Fibroblast of skin of left biceps (primary cell): Measurements from ENCODE around the gene TMPRSS9.
"Not testable (repeated sequence)": the region's sequence is repeated elsewhere in the genome, so short reads cannot be mapped to it uniquely, and the experiment has no call there.

Experiments used
- DNase-seq, 2 experiments: peaks; one replicate each; pipeline ENCODE4 v3.0.0-alpha.2; 2013; ENCODE audit warnings: low read depth in 2 of 2

Gene TMPRSS9

DNA sequence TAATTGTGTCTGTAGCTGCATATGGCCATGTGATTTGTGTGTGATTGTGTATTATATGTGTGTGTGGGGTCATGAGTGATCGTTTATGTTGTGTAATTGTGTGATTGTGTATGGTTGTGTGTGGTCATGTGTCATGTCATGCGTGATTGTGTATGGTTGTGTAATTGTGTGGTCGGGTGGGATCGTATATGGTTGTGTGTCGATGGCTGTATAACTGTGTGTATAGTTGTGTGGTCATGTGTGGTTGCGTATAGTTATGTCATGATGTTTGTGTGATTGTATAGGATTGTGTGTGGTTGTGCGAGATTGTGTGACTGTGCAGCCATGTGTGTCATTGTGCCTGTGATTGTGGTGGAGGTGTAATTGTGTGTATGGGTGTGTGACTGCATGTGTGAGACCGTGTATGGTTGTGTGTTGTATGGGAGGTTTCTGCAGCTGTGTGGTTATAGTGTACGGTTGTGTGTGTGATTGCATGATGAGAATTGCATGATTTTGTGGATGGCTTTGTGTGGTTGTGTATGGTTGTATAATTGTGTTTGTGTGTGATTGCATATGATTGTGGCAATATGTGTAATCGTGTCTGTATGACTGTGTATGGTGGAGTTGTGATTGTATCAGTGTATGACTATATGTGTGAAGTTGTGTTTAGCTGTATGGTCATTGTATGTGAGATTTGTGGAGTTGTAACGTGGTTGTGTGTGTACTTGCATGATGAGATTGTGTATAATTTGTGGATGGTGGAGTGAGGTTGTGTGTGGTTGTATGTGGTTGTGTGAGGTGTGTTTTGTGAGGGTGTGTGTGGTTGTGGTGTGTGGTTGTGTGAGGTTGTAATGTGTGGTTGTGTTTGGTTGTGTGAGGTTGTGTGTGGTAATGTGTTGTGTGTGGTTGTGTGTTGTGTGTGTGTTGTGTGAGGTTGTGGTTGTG lies 2.2 kb downstream of the TMPRSS9 start:
- DNase-seq = no peak

DNA sequence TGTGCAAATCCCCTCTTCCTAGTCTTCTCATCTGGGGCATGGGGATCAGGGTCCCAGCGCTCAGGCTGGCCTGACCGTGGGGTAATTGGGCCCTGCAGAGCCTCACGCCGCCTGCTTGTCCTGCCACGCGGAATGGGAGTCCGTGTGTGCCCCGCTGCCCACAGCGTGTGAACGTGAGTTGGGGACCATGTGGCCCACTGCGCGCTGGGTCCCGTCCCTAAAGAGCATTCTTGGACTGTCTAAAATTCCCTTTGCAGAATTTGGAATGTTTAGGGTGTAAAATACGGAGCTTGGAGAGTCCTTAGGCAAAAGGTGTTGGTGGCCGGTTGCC lies 2.9 kb downstream of the TMPRSS9 start:
- no peak for DNase-seq

DNA sequence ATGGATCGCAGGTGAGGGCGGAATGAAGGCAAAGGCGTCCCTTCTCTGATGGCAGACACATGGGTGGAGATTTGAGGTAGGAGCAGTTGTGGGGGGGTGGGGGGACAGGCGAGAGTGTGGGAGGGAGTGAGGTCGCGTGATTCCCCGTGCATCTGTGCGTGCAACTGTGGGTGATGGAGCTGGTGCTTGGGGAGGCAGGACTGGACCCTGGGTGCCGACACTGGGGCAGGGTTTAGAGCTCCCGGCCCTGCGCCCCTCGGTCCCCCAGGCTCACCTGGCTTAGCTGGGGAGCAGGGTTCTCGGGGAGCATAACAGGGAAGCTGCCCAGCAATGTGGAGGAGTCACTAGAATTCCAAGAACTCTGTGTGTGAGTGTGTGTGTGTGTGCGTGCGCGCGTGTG lies 3.4 kb downstream of the TMPRSS9 start:
- no peak for DNase-seq

DNA sequence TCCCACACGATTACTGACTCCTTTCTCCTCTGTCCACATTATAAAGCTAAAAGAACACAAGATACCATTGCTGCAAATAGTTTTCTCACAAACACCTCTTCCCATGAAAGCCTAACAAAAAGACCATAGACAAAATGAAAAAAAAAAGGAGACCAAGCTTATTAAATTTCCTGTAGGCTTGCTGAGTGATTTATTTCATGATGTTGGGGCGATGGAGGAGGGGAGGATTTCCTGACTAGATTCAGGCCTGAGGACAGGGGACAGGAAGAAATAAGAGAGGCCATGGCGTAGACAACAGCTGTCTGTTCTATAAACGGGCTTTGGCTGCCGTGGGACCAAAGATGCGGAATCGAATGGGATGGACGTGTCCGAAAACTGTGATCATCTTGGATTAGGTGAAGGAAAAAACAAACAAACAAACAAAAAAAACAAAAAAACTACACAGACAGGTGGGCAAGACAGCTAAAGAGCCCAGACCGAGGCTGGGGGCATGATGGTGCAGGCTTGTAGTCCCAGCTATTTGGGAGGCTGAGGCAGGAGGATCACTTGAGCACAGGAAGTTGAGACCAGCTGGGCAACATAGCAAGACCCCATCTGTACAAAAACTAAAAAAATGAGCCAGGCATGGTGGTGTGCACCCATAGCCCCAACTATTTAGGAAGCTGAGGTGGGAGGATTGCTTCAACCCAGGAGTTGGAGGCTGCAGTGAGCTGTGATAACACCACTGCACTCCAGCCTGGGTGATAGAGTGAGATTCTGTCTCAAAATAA lies 5.3 kb downstream of the TMPRSS9 start:
- DNase-seq = no peak

DNA sequence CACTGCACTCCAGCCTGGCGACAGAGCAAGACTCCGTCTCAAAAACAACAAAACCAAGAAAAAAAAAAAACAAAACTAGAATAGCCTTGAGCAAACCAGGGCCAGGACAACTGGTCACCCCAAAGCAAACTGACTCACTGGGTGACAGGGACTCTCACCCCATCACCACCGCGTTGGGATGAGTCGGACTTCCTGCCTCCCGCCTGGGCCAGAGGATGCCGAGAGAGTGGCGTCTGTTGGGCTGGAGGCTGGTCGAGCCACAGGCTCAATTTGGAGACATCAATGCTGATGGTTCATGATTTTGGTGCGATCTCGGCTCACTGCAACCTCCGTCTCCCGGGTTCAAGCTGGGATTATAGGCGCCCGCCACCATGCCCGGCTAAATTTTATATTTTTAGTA lies 11.6 kb downstream of the TMPRSS9 start:
- DNase-seq = no peak

DNA sequence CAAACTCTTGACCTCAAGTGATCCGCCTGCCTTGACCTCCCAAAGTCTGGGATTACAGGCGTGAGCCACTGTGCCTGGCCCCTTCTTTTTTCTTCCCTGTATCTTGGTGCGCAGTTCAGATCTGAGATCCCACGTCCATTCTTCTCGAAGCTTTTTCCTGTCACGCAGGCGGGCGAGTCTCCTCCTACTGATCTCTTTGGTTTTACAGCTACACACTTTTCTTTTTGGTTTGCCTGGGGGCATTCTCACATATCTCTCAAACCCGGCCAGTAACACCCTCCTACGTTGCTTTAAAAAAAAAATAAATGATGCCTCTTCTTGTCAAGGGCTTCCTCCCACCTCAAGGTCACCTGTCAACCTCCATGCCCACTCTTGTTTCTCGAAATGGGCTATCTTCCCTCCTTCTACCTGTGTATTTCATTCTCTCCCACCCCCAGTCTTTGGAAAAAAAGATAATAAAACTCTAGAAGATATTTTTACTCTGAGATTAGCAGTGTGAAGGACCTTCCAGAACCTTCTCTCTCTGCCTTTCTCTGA lies 12.1 kb downstream of the TMPRSS9 start:
- DNase-seq = no peak

DNA sequence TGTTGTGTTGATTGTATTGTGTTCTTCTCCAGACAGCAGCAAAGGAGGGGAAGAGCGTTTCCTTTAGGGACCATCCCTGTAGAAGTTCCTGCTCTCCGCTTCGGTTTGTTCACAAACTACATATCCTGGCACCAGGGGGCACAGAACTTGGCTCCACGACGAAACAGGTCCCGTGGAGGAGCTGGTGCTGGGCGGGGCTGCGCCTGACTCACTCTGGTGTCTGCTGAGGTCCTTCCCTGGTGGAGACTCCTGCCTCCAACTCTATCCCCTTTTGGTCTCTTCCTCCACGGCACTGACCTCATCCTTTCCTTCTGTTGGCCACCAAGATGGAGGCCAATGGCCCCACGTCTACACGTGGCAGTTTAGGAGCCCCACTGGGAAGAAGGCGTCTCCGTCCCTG lies 14.7 kb downstream of the TMPRSS9 start:
- DNase-seq = no peak

DNA sequence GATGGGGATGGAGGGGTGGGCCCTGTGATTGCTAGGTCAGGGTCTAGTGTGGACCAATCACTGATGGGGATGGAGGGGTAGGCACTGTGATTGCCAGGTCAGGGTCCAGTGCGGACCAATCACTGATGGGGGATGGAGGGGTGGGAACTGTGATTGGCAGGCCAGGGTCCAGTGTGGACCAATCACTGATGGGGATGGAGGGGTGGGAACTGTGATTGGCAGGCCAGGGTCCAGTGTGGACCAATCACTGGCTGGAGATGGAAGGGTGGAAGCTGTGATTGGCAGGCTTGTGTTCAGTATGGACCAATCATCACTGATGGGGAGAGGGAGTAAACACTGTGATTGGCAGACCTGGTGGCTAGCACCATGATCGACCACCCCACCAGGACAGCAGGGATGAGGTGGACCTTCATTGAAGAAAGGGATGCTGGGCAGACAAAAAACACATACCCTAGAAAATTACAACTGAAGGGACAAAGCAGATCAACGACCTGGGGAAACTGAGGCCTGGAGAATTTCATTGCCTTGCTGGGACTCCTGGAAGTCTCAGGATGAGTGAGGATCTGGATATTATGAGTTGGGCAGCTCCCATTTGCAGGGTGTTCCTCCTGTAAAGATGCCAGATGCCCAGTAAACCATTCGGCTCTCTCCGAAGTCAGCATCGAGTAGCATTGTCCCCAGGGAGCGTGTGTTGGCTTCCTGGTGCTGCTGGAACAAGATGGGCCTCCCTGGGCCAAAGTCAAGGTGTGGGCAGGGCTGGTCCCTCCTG lies 15.5 kb downstream of the TMPRSS9 start:
- no peak for DNase-seq

DNA sequence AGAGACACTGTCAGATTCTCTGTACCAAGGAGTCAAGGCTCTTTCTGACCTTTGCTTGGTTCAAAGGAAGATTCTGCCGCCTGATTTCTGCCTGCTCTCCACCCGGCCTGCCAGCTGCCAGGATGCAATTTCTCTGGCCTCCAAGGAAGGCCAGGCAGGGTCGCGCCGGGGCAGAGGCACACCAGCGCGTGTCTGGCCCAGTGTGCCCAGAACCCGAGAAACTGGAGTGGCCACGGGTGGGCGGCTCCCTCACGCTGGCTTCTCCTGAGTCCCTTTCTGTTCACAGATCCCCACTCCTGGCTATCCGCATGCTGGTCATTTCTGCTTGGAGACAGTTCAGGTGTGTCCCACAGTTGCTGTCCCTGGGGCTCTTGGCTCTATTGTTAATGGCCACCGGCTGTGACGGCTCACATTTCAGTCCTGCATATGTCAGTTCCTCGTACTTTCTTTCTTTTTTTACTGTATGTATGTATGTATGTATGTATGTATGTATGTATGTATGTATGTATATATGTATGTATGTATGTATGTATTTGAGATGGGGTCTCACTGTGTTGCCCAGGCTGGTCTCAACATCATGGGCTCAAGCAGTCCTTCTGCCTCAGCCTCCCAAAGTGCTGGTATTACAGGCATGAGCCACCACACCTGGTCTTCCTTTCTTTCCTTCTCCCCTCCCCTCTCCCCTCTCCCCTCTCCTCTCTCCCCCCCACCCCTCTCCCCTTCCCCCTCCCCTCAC lies 16.9 kb downstream of the TMPRSS9 start:
- DNase-seq = no peak

DNA sequence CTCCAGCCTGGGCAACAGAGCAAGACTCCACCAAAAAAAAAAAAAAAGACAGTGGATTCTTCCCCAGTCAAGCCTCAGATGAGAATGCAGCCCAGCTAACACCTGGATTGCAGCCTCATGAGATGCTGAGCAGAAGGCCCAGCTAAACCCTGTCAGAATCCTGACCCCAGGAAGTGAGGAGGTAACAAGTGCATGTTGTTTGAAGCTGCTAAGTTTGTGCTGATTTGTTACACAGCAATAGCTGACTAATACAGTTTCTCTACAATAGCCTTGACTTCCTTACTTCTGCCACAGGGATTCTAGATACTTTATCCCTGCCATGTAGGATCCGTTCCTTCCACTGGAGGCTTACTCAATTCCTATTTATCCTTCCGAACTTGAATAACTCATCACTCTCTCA lies 20.5 kb downstream of the TMPRSS9 start:
- DNase-seq = no peak

DNA sequence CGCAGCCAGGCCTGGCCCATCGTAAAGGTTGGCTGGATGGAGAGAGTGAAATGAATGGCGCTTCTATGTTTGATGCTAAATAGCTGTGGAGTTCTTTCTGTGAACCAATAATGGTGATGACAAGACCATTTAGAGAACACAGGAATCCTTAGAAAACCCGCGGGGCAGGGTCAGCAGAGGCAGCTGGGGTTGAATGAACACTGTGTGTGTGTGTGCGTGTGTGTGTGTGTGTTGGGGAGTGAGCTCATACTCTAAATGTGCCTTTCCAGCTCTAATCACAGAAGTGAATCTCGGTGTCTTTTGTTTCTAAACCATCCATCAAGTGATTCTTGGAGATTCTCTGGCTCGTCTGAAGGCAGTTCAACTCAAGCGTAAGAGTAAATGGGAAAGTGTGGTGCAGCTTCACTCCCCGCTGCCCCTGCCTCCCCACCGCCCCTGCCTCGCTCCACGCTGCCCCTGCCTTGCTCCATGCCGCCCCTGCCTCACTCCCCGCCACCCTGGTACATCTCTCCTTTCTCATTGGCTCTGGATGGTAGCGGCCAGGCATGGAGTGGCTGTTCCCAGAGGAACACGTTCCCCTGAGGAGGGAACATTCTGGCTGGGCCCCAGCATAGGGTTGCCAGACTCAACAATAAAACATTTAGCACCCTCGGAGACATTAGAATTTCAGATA lies 21.2 kb downstream of the TMPRSS9 start:
- no peak for DNase-seq

DNA sequence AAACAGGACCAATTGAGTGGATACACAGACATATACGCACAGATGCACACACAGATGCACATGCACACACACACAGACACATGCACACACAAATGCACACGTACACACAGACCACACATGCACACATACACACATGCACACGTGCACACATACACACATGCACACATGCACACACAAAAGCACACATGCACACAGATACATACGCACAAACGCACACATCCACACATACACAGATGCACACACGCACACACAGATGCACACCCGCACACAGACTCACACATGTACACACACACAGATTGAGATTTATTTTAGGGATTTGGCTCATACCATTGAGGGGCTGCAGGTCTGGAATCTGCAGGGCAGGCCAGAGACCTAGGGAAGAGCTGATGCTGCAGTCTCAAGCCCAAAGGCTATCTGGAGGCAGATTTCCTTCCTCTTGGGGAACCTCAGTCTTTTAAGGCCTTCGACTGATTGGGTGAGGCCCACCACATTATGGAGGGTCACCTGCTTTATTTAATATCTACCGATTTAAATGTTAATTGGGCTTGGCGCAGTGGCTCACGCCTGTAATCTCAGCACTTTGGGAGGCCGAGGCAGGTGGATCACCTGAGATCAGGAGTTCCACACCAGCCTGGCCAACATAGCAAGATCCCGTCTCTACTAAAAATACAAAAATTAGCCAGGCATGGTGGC lies 22.6 kb downstream of the TMPRSS9 start:
- DNase-seq = no peak

DNA sequence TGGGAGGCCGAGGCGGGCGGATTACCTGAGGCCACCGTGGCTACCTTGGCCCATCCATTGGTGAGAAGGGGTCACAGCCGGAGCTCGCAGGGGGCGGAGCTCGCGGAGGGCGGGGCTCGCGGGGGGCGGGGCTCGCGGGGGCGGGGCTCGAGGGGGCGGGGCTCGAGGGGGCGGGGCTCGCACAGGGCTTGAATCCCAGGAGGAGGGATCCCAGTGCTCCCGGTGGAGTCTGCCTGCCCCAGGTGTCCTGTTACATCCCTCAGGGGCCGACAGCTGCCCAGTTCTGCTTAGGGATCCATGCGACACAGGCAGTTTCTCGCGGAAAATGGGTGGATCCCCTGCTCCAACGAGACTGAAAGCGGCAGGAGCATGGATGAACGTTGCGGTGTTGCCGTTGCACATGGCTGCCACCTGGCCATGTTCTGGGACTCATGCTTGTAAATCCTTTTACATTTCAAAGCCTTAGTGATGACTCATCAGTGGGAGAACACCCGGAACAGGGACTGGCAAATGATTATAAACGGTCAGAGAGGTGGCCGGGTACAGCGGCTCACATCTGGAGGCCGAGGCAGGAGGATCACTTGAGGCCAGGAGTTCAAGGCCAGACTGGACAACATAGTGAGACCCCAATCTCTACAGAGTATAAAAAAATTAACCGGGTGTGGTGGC lies 25.1 kb downstream of the TMPRSS9 start:
- DNase-seq = peak in 1 of 2 experiments; percentile 51

DNA sequence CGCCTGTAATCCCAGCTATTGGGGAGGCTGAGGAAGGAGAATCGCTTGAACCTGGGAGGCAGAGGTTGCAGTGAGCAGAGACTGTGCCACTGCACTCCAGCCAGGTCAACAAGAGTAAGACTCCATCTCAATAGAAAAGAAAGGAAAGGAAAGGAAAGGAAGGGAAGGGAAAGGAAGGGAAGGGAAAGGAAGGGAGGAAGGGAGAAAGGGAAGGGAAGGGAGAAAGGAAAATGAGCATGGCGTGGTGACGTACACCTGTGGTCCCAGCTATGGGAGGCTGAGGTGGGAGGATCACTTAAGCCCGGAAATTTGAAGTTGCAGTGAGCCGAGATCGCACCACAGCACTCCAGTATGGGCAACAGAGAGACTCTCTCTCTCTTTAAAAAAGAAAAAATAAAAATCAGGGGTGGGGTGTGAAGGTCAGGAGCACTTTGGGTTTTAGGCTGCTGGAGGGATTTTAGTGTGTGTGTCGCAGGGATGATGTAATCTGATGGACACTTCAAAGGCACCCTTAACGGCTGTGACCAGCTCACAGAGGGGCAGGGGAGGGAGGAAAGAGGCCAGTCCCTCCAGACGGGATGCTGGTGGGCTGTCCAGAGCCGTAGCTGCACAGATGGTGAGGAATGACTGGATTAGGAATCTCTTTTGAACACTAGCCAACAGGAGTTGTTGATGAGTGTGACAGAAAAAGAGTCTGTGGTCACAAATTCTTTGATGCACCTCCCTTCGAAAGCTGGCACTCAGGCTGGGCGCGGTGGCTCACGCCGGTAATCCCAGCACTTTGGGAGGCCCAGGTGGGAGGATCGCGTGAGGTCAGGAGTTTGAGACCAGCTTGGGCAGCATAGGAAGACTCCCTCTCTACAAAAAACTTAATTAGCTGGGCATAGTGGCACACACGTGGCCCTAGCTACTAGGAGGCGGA lies 27.6 kb downstream of the TMPRSS9 start:
- DNase-seq = no peak

DNA sequence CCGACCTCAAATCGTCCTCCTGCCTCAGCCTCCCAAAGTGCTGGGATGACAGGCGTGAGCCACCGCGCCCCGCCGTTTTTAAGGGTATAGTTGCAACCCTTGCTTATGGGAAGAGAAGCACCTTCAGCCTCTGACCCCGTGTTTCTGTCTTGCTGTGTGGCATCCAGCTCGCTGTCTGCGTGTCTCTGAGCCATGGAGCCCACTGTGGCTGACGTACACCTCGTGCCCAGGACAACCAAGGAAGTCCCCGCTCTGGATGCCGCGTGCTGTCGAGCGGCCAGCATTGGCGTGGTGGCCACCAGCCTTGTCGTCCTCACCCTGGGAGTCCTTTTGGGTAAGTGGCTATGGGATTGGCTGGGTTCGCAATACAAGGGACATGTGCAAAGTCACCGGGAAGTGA lies 29.5 kb downstream of the TMPRSS9 start:
- no peak for DNase-seq

DNA sequence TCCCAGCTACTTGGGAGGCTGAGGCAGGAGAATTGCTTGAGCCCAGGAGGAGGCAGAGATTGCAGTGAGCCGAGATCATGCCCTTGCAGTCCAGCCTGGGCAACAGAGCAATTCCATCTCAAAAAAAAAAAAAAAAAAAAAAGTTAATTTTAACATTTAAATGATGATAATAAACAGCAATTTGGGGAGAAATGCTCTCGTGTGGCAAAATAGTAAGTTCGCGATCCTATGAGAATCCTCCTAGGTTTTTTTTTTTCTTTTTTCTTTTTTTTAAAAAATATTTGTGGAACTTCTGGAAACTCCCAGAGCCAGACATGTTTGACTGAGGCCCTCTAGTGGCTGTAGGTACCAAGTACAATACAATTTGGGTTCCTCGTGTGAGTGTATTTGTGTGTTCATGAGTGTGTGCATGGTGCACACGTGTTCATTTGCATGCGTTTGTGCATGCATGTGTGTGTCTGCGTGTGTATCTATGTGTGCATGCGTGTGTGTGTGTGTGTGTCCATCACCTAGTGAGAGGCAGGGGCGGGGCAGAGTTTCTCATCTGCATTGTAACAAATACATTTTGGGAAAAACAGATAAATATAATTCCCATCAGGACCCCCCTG lies 31.2 kb downstream of the TMPRSS9 start:
- peak; percentile 47 to 56 for DNase-seq

DNA sequence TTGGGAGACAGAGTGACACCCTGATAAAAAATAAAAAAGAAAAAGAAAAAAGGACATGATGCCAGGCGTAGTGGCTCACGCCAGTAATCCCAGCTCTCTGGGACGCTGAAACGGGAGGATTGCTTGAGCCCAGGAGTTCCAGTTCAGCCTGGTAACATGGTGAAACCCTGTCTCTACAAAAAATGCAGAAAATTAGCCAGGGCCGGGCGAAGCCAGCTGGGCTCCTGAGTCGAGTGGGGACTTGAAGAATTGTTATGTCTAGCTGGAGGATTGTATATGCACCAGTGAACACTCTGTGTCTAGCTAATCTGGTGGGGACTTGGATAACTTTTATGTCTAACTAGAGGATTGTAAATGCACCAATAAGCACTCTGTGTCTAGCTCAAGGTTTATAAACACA lies 32.3 kb downstream of the TMPRSS9 start:
- no peak for DNase-seq

DNA sequence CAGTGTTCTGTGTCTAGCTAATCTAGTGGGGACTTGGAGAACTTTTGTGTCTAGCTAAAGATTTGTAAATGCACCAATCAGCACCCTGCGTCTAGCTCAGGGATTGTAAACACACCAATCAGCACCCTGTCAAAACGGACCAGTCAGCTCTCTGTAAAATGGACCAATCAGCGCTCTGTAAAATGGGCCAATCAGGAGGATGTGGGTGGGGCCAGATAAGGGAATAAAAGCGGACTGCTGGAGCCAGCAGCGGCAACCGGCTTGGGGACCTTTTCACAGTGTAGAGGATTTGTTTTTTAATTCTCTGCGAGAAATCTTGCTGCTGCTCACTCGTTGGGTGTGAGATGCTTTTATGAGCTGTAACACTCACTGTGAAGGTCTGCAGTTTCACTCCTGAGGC lies 32.8 kb downstream of the TMPRSS9 start:
- not testable (repeated sequence) for DNase-seq
